DMS114 treated with DMSO at 0.1 percent for 48 hours (cell line): Measurements from ENCODE around the gene POLR2H.
A peak's percentile ranks its signal among the peaks of the same experiment; 100 is the strongest.

Source experiments
- DNase-seq: peaks from one replicate; lab custom pipeline; 2025; ENCODE audit not compliant: unreplicated experiment; lab: John Stamatoyannopoulos, UW

Gene POLR2H

GRCh38 chr3:184361532-184361931 is at the start of gene POLR2H, which contains the start of gene CLCN2:
TSS of gene POLR2H (plus strand) at chr3:184361710. CDS start at chr3:184363493, 1,783 bp downstream.
TSS of gene CLCN2 (minus strand) at chr3:184361605. CDS start at chr3:184361479, 126 bp downstream.
- DNase-seq, result no peak

DNA sequence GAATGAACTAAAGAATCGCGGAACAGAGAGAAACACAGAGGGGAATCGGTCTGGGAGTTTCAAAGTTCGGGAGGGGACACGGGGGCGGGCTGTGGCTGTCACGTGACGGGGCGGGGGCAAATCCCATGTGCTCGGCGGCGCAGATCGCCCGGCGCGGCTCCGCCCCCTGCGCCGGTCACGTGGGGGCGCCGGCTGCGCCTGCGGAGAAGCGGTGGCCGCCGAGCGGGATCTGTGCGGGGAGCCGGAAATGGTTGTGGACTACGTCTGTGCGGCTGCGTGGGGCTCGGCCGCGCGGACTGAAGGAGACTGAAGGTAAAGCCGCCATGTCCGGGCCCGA is 47.2 kb upstream of the POLR2H start, which contains the start of gene EIF4G1:
TSS of gene EIF4G1 (plus strand) at position 244 of the 337 bp plus-strand sequence. CDS start 1,191 bp downstream, outside the sequence.
- DNase-seq, result peak; percentile 83

GRCh38 chr3:184314700-184315542 is 46.6 kb upstream of the POLR2H start:
- DNase-seq, result no peak

- no peak for DNase-seq
These were observed 46.0 kb upstream of the POLR2H start for GRCh38 chr3:184315543-184315867.

DNA sequence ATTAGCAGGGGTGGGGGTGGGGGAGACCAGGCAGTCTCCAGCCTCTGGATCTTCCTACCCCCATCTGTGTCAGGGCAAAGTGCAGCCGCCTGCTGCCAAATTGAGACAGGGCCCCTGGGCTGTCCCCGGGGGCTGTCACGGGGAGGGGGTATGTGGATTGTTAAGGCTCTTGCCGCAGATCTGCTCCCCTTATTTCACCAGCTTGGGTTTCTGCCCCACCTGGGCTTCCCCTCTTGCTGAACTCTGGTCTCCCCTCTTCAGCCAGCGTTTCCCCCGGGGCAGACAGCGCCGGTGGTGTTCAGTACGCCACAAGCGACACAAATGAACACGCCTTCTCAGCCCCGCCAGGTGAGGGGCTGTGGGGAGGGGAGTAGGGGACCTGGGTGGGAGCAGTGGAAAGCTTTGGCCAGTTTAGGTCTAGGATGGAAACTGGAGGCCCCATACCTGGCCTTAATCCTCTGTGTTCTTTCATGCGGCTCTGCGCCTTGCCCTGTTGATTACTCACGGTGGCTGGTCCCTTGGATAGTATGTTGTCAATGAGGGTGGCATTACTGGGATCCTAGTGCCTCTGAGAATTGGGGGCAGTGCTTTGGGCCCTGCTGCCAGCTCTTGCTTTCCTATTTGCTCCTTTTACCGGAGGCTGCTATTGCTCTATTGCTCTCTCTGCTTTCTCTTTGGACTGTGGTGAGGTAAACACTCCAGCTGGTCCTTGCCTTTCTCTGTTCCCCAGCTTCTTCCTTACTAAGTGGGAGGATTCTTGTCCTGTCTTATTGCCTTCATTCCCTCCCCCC is 45.4 kb upstream of the POLR2H start:
- DNase-seq, result no peak

DNA sequence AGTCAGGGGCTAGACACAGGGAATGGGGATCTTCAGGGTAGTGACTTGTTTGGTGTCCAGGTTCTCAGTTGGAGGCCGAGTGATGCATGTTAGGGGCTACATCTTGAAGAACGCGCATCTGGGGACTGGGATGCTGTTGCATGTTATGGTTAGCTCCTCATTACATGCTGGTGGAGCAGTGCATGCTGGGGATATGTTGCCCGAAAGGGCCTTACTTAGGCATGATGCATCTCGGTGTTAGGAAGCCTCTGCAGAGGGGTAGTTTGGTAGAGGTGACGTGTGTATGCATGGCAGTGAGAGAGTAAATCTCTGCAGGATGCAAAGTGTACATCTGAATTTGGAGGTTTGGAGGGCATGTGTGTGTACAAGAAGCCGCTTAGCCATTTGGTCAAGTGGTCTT is 44.7 kb upstream of the POLR2H start:
- DNase-seq, result no peak

DNA sequence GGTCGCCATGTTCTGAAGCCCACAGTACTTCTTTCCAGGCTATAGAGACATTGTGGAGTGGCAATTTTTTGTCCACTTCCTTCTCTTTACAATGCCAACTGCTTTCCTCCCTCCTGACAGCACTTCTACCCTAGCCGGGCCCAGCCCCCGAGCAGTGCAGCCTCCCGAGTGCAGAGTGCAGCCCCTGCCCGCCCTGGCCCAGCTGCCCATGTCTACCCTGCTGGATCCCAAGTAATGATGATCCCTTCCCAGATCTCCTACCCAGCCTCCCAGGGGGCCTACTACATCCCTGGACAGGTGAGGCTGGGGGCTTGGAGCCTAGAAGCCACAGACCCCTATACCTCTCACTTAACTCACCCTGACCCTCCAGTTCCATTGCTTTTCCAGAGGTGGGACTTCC is 44.3 kb upstream of the POLR2H start:
- no peak for DNase-seq

DNA sequence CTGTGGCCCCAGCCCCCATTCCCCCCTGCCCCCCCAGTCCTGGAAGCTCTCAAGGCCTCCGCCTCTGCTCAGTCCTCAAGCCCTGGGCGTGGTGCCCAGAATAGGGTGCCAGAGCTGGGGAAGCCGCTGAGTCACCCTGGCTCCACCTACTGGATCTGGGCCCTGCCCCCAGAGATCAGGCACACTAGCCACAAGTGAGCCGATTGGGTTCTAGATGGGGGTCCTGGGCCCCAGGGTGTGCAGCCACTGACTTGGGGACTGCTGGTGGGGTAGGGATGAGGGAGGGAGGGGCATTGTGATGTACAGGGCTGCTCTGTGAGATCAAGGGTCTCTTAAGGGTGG is 41.4 kb upstream of the POLR2H start:
- no peak for DNase-seq

DNA sequence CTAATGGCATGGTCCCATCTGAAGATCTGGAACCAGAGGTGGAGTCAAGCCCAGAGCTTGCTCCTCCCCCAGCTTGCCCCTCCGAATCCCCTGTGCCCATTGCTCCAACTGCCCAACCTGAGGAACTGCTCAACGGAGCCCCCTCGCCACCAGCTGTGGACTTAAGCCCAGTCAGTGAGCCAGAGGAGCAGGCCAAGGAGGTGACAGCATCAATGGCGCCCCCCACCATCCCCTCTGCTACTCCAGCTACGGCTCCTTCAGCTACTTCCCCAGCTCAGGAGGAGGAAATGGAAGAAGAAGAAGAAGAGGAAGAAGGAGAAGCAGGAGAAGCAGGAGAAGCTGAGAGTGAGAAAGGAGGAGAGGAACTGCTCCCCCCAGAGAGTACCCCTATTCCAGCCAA is 39.8 kb upstream of the POLR2H start:
- DNase-seq, result no peak

- DNase-seq, result no peak
These were observed 38.6 kb upstream of the POLR2H start for GRCh38 chr3:184322731-184323487.

GRCh38 chr3:184323696-184324095 is 37.8 kb upstream of the POLR2H start:
- no peak for DNase-seq

GRCh38 chr3:184325269-184325668 is 36.2 kb upstream of the POLR2H start:
- DNase-seq, result no peak

DNA sequence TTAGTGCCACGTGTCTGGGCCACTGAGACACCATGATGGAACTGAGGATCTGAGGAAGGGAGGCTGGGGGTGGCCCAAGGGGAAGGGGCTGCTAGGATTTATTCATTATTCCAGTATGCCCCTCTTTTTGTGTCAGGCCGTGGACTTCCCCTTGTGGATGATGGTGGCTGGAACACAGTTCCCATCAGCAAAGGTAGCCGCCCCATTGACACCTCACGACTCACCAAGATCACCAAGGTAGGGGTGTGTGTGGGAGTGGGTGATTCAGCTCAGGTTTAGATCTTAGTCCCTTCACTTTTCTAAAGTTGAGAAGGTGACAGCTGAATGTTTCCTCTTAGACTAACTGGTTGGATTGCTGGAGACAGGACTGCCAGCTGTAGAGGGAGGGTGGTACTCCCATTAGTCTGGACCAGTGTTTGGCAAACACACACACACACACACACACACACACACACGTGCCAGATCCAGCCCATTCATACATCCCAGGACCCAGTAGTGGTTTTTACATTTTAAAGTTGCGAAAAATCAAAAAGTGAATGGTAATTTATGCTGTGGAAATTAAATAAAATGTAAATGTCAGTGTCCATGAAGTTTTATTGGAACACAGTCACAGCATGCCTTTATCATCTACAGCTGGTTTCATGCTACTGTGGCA is 35.7 kb upstream of the POLR2H start:
- DNase-seq, result no peak

GRCh38 chr3:184327171-184327570 is 34.3 kb upstream of the POLR2H start:
- no peak for DNase-seq

DNA sequence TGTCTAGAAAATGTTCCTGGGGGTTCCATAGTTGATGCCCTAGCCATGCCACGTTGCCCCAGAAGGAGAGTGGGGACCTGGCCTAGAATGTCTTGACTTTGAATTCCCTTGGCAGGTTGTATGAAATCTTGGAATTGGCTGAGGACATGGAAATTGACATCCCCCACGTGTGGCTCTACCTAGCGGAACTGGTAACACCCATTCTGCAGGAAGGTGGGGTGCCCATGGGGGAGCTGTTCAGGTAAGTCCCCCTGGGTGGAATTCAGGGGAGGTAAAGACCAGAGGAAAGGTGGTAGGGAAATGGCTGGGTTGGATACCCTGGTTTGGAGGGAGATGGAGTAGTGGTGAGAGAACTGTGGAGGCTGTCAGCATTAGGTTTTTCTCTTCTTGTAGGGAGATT is 33.0 kb upstream of the POLR2H start:
- no peak for DNase-seq

- DNase-seq, result no peak
These were observed 29.0 kb upstream of the POLR2H start for GRCh38 chr3:184332370-184333090.

DNA sequence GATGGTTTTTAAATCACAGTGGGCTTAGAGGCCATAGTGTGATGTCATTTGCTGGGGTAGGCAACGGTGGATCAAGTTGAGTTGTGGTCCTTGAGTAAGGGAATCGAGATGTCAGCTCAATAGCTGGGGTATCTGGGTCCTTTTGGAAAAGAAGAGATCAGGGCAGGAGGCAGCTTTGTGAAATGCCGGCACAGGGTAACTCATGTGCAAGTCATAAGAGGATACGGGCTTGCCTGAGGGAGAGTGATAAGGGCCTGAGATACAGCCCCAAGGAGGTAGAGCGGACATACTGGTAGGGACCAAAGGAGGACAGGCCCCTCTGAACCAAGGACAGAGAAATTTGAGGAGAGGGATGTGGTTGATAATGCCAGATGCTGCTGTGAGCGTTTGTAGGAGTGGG is 28.3 kb upstream of the POLR2H start:
- no peak for DNase-seq

DNA sequence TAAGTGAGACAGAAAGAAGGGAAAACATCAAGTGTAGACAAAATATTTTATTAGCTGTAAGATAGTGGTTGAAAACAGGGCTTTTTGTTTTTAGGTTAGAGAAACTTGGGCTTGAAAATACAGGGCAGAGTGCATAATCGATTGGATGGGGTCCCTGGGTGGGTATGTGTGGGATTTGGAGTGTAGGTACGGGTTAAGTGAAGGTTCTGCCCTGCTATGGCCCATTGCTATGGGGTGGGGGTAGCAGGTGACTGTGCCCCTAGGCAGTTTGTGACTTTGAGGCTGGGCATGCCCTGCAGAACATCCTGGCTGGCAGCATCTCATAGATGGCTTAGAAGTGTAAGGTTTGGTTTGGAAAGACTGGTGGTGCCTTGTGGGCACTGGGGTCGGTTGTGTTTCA is 27.8 kb upstream of the POLR2H start:
- no peak for DNase-seq

DNA sequence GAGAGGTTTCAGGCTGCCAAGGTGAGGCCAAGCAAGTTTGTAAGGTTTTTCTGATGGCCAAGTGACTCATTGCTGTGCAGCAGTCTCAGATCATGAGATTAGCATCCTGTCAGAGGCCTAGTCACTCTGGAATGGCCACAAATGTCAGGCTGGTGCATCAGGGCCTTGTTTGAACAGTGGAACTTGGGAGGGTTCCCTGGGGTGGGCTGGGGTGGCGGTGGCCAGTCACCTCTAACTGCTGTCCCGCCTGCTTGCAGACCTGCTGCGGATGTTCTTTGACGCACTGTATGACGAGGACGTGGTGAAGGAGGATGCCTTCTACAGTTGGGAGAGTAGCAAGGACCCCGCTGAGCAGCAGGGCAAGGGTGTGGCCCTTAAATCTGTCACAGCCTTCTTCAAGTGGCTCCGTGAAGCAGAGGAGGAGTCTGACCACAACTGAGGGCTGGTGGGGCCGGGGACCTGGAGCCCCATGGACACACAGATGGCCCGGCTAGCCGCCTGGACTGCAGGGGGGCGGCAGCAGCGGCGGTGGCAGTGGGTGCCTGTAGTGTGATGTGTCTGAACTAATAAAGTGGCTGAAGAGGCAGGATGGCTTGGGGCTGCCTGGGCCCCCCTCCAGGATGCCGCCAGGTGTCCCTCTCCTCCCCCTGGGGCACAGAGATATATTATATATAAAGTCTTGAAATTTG is 26.9 kb upstream of the POLR2H start:
- no peak for DNase-seq

- DNase-seq, result no peak
These were observed 26.2 kb upstream of the POLR2H start for GRCh38 chr3:184335291-184335660.
